SU-DHL-6 (cell line): ENCODE data around the gene TNS4.

Source experiments
- H2AFZ ChIP-seq: fragments of 200-600 bp; sonication (generic); 2 replicates; pipeline ENCODE4 v1.6.1; 2014; ENCODE audit warnings: low read depth, mild to moderate bottlenecking, moderate library complexity, mixed read lengths, antibody characterized with exemption, low read length; ENCODE audit not compliant: severe bottlenecking
- H3F3A ChIP-seq: fragments of 200-600 bp; shearing (Covaris generic); 2 replicates; pipeline ENCODE4 v1.6.0; 2016; ENCODE audit warnings: antibody characterized with exemption, mild to moderate bottlenecking; ENCODE audit not compliant: insufficient read depth
- H3K27ac ChIP-seq: fragments of 200-600 bp; sonication (generic); 2 replicates; pipeline ENCODE4 v1.5.1; 2016; ENCODE audit warnings: low read depth, mild to moderate bottlenecking, low read length, moderate library complexity, mixed read lengths
- H3K27me3 ChIP-seq: fragments of 200-600 bp; sonication (generic), shearing (Covaris generic); 2 replicates; pipeline ENCODE4 v1.6.0; 2014; ENCODE audit warnings: mild to moderate bottlenecking, low read length
- H3K36me3 ChIP-seq: fragments of 200-600 bp; sonication (generic); 2 replicates; pipeline ENCODE4 v1.6.1; 2014; ENCODE audit warnings: mild to moderate bottlenecking, low read length, mixed read lengths
- H3K4me2 ChIP-seq: fragments of 300-600, 200-600 bp; shearing (Covaris generic), sonication (generic); 2 replicates; pipeline ENCODE4 v1.6.0; 2014; ENCODE audit warnings: low read length, low read depth, mild to moderate bottlenecking; ENCODE audit not compliant: poor library complexity, severe bottlenecking
- H3K4me3 ChIP-seq: fragments of 200-600 bp; sonication (generic); 2 replicates; pipeline ENCODE4 v1.5.1; 2014; ENCODE audit warnings: antibody characterized with exemption, low read length, mild to moderate bottlenecking, mixed read lengths; ENCODE audit not compliant: insufficient read depth, poor library complexity, severe bottlenecking
- H3K79me2 ChIP-seq: fragments of 200-600 bp; sonication (generic); 2 replicates; pipeline ENCODE4 v1.6.1; 2014; ENCODE audit warnings: mild to moderate bottlenecking, low read length, moderate library complexity; ENCODE audit not compliant: insufficient read depth
- H3K9ac ChIP-seq: fragments of 200-600 bp; sonication (generic); 2 replicates; pipeline ENCODE4 v1.7.0; 2014; ENCODE audit warnings: mild to moderate bottlenecking, low read length
- H3K9me2 ChIP-seq: fragments of 200-600 bp; sonication (generic); replicated peaks from 2 replicates; pipeline ENCODE4 v1.6.1; 2014; ENCODE audit warnings: low read length; ENCODE audit not compliant: insufficient read depth
- H3K9me3 ChIP-seq: fragments of 200-600 bp; sonication (generic); 2 replicates; pipeline ENCODE4 v1.6.1; 2014; ENCODE audit warnings: low read length, mixed read lengths; ENCODE audit not compliant: insufficient read depth
- H4K20me1 ChIP-seq: fragments of 200-600 bp; sonication (generic); 2 replicates; pipeline ENCODE4 v1.6.1; 2014; ENCODE audit warnings: low read depth, mild to moderate bottlenecking, antibody characterized with exemption, low read length, moderate library complexity, mixed read lengths
- CTCF ChIP-seq: fragments of 200-600 bp; sonication (generic); IDR thresholded peaks from one replicate; pipeline ENCODE4 v1.5.1; 2017; ENCODE audit warnings: antibody characterized with exemption, mild to moderate bottlenecking, low read length, moderate library complexity; ENCODE audit not compliant: insufficient read depth, poor library complexity, severe bottlenecking
- EZH2phosphoT487 ChIP-seq: fragments of 200-600 bp; sonication (generic), shearing (Covaris generic); conservative IDR thresholded peaks from 2 replicates; pipeline ENCODE4 v1.6.1; 2018; ENCODE audit warnings: mild to moderate bottlenecking, antibody characterized with exemption, low read length, moderate library complexity, mixed read lengths

The TNS4 gene

GRCh38 chr17:40480501-40481003, 20.9 kb downstream of the TNS4 start:
- H3K4me3 ChIP-seq: no peak overlapping the region
- H3K27ac ChIP-seq: no peak overlapping the region
- H3K79me2 ChIP-seq: no peaks in the 10 kb centered on the region
- H3K4me2 ChIP-seq: peak overlapping the region; percentile 4
- TF ChIP-seq CTCF (no peak), EZH2phosphoT487 (no peak)
- H4K20me1 ChIP-seq: no peaks in the 10 kb centered on the region
- H3K36me3 ChIP-seq: no peaks in the 10 kb centered on the region
- H2AFZ ChIP-seq: peak overlapping the region; percentile 49
- no peaks in the 10 kb centered on the region for H3F3A ChIP-seq
- H3K9me2 ChIP-seq: no peaks in the 10 kb centered on the region
- H3K9ac ChIP-seq: no peak overlapping the region; the same call in 1 of the 2 replicates
- H3K27me3 ChIP-seq: no peaks in the 10 kb centered on the region
- H3K9me3 ChIP-seq: no peaks in the 10 kb centered on the region

GRCh38 chr17:40479754-40480480, 21.5 kb downstream of the TNS4 start:
- Histone ChIP-seq H3K4me2 (no peak overlapping the region), H3K27ac (no peak overlapping the region), H3K4me3 (no peak overlapping the region), H3K79me2 (no peaks in the 10 kb centered on the region), H4K20me1 (no peaks in the 10 kb centered on the region), H3K27me3 (no peaks in the 10 kb centered on the region), H3K9me3 (no peaks in the 10 kb centered on the region), H3F3A (no peaks in the 10 kb centered on the region), H3K36me3 (no peaks in the 10 kb centered on the region), H3K9me2 (no peaks in the 10 kb centered on the region), H3K9ac (no peak overlapping the region), H2AFZ (no peak overlapping the region)
- TF ChIP-seq CTCF: no peak
- TF ChIP-seq EZH2phosphoT487: no peak

GRCh38 chr17:40478486-40478885, 22.9 kb downstream of the TNS4 start:
- Histone ChIP-seq H4K20me1 (no peaks in the 10 kb centered on the region), H3K9ac (no peak overlapping the region), H3K79me2 (no peaks in the 10 kb centered on the region), H3K27me3 (no peaks in the 10 kb centered on the region), H3K27ac (no peak overlapping the region), H3F3A (no peaks in the 10 kb centered on the region), H3K9me2 (no peaks in the 10 kb centered on the region), H3K36me3 (no peaks in the 10 kb centered on the region), H2AFZ (no peak overlapping the region), H3K4me2 (no peak overlapping the region), H3K9me3 (no peaks in the 10 kb centered on the region), H3K4me3 (no peak overlapping the region)
- TF ChIP-seq EZH2phosphoT487 (no peak), CTCF (no peak)
